ENCODE data around the gene TOLLIP.

DNA sequence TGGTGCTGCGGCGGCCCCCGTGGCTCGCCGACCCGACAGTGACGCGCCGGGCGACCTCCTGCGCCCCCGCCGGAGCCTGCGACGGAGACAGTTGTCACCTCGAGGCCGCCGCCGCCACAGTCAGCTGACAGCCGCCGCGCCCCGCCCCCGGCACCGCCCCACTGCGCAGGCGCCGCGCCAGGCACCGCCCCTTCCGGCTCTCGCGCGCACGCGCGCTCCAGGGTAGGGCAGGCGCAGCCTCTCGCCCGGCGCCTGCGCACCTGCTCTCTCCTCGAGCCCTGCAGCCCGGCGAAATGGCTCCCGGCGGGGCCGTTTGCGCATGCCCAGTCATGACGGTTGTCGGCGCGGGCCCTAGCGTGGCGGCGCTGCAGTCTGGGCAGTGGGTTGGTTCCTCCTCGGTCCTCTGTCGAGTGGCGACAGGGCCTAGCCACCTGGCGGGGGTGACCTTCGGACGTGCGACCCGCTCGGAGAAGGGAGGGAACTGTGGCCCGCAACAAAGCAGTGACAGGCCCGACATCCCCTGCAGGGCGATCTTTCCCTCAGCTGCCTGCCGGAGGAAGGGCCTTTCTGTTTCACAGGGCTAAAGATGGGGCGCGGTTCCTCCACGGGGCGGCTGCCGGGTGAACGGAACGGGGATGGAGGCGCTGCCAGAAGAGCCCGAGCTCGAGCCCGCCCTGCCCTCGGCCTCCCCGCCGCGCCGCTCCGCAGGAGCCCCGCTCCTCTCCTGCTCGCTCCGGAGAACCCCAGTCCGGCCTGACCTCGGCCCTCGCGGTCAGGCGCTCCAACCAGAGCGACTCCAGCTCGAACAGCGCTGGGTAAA lies at the start of gene TOLLIP:
- TF ChIP-seq, protein P1, sequence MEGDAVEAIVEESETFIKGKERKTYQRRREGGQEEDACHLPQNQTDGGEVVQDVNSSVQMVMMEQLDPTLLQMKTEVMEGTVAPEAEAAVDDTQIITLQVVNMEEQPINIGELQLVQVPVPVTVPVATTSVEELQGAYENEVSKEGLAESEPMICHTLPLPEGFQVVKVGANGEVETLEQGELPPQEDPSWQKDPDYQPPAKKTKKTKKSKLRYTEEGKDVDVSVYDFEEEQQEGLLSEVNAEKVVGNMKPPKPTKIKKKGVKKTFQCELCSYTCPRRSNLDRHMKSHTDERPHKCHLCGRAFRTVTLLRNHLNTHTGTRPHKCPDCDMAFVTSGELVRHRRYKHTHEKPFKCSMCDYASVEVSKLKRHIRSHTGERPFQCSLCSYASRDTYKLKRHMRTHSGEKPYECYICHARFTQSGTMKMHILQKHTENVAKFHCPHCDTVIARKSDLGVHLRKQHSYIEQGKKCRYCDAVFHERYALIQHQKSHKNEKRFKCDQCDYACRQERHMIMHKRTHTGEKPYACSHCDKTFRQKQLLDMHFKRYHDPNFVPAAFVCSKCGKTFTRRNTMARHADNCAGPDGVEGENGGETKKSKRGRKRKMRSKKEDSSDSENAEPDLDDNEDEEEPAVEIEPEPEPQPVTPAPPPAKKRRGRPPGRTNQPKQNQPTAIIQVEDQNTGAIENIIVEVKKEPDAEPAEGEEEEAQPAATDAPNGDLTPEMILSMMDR (IDR thresholded peaks at IDR 0.05; ENCODE audit: low read depth, low read length) = peak; percentile 5
- peak; percentile 83 for TF ChIP-seq POLR2A (IDR thresholded peaks at IDR 0.05; ENCODE audit: extremely low read depth, insufficient read length)
